Mesendoderm (in vitro differentiated cells): ENCODE data around the gene PCNX1.
A peak's percentile ranks its signal among the peaks of the same experiment; 100 is the strongest.

Experiments used
- DNase-seq: peaks from one replicate; pipeline ENCODE4 v3.0.0; 2013
- H2AK5ac ChIP-seq: 2 replicates; pipeline ENCODE4 v1.6.1; 2013; ENCODE audit warnings: low read length, inconsistent platforms
- H2BK120ac ChIP-seq: 2 replicates; pipeline ENCODE4 v1.6.1; 2013; ENCODE audit warnings: low read depth, mild to moderate bottlenecking, low read length, moderate library complexity, mixed read lengths
- H2BK15ac ChIP-seq: replicated peaks from 2 replicates; pipeline ENCODE4 v1.6.1; 2013; ENCODE audit warnings: low read depth, mild to moderate bottlenecking, moderate library complexity
- H2BK5ac ChIP-seq: 2 replicates; pipeline ENCODE4 v1.6.1; 2013; ENCODE audit warnings: low read length, inconsistent platforms
- H3K18ac ChIP-seq: 2 replicates; pipeline ENCODE4 v1.6.1; 2013; ENCODE audit warnings: mild to moderate bottlenecking, low read length, mixed read lengths
- H3K23ac ChIP-seq: one replicate; pipeline ENCODE4 v1.6.1; 2013; ENCODE audit warnings: low read length
- H3K27ac ChIP-seq: 2 replicates; pipeline ENCODE4 v1.5.1; 2013; ENCODE audit warnings: low read depth, mild to moderate bottlenecking, inconsistent platforms, low read length, moderate library complexity
- H3K27me3 ChIP-seq: 2 replicates; pipeline ENCODE4 v1.6.1; 2013; ENCODE audit warnings: low read length, control low read depth, mild to moderate bottlenecking, inconsistent platforms; ENCODE audit not compliant: insufficient read depth, poor library complexity
- H3K36me3 ChIP-seq: 2 replicates; pipeline ENCODE4 v1.6.1; 2013; ENCODE audit warnings: low read length, inconsistent platforms; ENCODE audit not compliant: control insufficient read depth, insufficient read depth
- H3K4ac ChIP-seq: one replicate; pipeline ENCODE4 v1.6.1; 2013; ENCODE audit warnings: low read depth, mild to moderate bottlenecking, low read length, moderate library complexity
- H3K4me1 ChIP-seq: 2 replicates; pipeline ENCODE4 v1.6.1; 2013; ENCODE audit warnings: low read depth, low read length, inconsistent platforms; ENCODE audit not compliant: control insufficient read depth
- H3K4me2 ChIP-seq: 2 replicates; pipeline ENCODE4 v1.6.1; 2013; ENCODE audit warnings: low read length
- H3K4me3 ChIP-seq: 2 replicates; pipeline ENCODE4 v1.5.1; 2013; ENCODE audit warnings: mild to moderate bottlenecking, low read length
- H3K56ac ChIP-seq: one replicate; pipeline ENCODE4 v1.6.1; 2013; ENCODE audit warnings: low read length
- H3K79me1 ChIP-seq: 2 replicates; pipeline ENCODE4 v1.6.1; 2013; ENCODE audit warnings: low read length, inconsistent platforms
- H3K79me2 ChIP-seq: 2 replicates; pipeline ENCODE4 v1.6.1; 2013; ENCODE audit warnings: mild to moderate bottlenecking, low read length; ENCODE audit not compliant: control insufficient read depth, insufficient read depth
- H3K9ac ChIP-seq: 2 replicates; pipeline ENCODE4 v1.6.1; 2013; ENCODE audit warnings: low read length, inconsistent platforms
- H4K5ac ChIP-seq: one replicate; pipeline ENCODE4 v1.6.1; 2013; ENCODE audit warnings: low read length
- H4K8ac ChIP-seq: one replicate; pipeline ENCODE4 v1.6.1; 2013; ENCODE audit warnings: low read depth, mild to moderate bottlenecking, control low read depth, low read length, moderate library complexity
- WGBS: extraction: QIAGEN DNeasy Blood & Tissue Kit; methylation state at CpG from one replicate; pipeline ENCODE4 v1.1.7; 2013; ENCODE audit warnings: low lambda C conversion rate, missing lambda C conversion rate; ENCODE audit not compliant: insufficient coverage; ENCODE audit errors: extremely low coverage; 5-methylcytosine and 5-hydroxymethylcytosine counted together

The PCNX1 gene

GRCh38 chr14:70920608-70921007, 13.3 kb downstream of the PCNX1 start:
- H3K4me2 ChIP-seq: no peak overlapping the region
- H3K79me1 ChIP-seq: peaks cover 9% of the 10 kb centered on the region
- no peaks in the 10 kb centered on the region for H3K27me3 ChIP-seq
- DNase-seq: no peak
- H3K56ac ChIP-seq: no peak overlapping the region
- H2BK15ac ChIP-seq: no peak overlapping the region
- H3K4me1 ChIP-seq: no peaks in the 10 kb centered on the region
- no peaks in the 10 kb centered on the region for H3K36me3 ChIP-seq
- H2AK5ac ChIP-seq: no peak overlapping the region
- no peak overlapping the region for H3K18ac ChIP-seq
- no peak overlapping the region for H2BK5ac ChIP-seq
- H3K4ac ChIP-seq: no peak overlapping the region
- no CpG with 5 or more reads among the region's 1 CpG for WGBS
- H3K4me3 ChIP-seq: no peak overlapping the region
- H3K79me2 ChIP-seq: peaks cover 45% of the 10 kb centered on the region
- no peak overlapping the region for H2BK120ac ChIP-seq
- H3K23ac ChIP-seq: no peak overlapping the region
- H3K27ac ChIP-seq: no peak overlapping the region
- no peak overlapping the region for H4K5ac ChIP-seq
- no peak overlapping the region for H3K9ac ChIP-seq
- no peak overlapping the region for H4K8ac ChIP-seq

- H3K36me3 ChIP-seq: no peaks in the 10 kb centered on the region
- no peak overlapping the region for H2BK15ac ChIP-seq
- peaks cover 2% of the 10 kb centered on the region for H3K4me1 ChIP-seq
- no peak overlapping the region for H2BK120ac ChIP-seq
- H3K79me1 ChIP-seq: peaks cover 17% of the 10 kb centered on the region
- WGBS: no CpG with 5 or more reads among the region's 1 CpG
- no peak overlapping the region for H4K8ac ChIP-seq
- H3K23ac ChIP-seq: no peak overlapping the region
- no peak overlapping the region for H3K18ac ChIP-seq
- no peak overlapping the region for H3K4me3 ChIP-seq
- H3K79me2 ChIP-seq: peaks cover 48% of the 10 kb centered on the region
- no peak for DNase-seq
- no peak overlapping the region for H4K5ac ChIP-seq
- H2AK5ac ChIP-seq: no peak overlapping the region
- no peak overlapping the region for H3K9ac ChIP-seq
- no peak overlapping the region for H3K4me2 ChIP-seq
- no peak overlapping the region for H3K56ac ChIP-seq
- H3K27me3 ChIP-seq: no peaks in the 10 kb centered on the region
- H3K27ac ChIP-seq: no peak overlapping the region
- H3K4ac ChIP-seq: no peak overlapping the region
- no peak overlapping the region for H2BK5ac ChIP-seq
Observed at GRCh38 chr14:70921669-70922068, 14.4 kb downstream of the PCNX1 start.

- Histone ChIP-seq H3K36me3 (no peaks in the 10 kb centered on the region), H3K18ac (no peak overlapping the region), H3K4ac (no peak overlapping the region), H2BK15ac (no peak overlapping the region), H3K23ac (no peak overlapping the region), H3K9ac (no peak overlapping the region), H3K56ac (no peak overlapping the region), H3K4me2 (no peak overlapping the region), H3K27ac (no peak overlapping the region), H3K4me1 (peaks cover 2% of the 10 kb centered on the region), H2BK5ac (no peak overlapping the region), H2BK120ac (no peak overlapping the region), H3K79me1 (peaks cover 13% of the 10 kb centered on the region), H3K27me3 (no peaks in the 10 kb centered on the region), H4K5ac (no peak overlapping the region), H3K79me2 (peaks cover 30% of the 10 kb centered on the region), H4K8ac (no peak overlapping the region), H2AK5ac (no peak overlapping the region), H3K4me3 (no peak overlapping the region)
- no peak for DNase-seq
- WGBS: no CpG with 5 or more reads among the region's 2 CpGs
Observed at GRCh38 chr14:70924521-70924920, 17.3 kb downstream of the PCNX1 start.

- H3K9ac ChIP-seq: no peak overlapping the region
- WGBS: no CpG with 5 or more reads among the region's 5 CpGs
- no peak overlapping the region for H3K18ac ChIP-seq
- peaks cover 2% of the 10 kb centered on the region for H3K4me1 ChIP-seq
- H3K79me2 ChIP-seq: peaks cover 28% of the 10 kb centered on the region
- no peak overlapping the region for H2BK15ac ChIP-seq
- no peak overlapping the region for H3K56ac ChIP-seq
- H3K27me3 ChIP-seq: no peaks in the 10 kb centered on the region
- no peak overlapping the region for H3K4me2 ChIP-seq
- H3K27ac ChIP-seq: no peak overlapping the region
- no peak overlapping the region for H2BK5ac ChIP-seq
- no peak overlapping the region for H3K4me3 ChIP-seq
- no peak overlapping the region for H2AK5ac ChIP-seq
- no peak overlapping the region for H4K8ac ChIP-seq
- H4K5ac ChIP-seq: no peak overlapping the region
- no peak overlapping the region for H3K4ac ChIP-seq
- peaks cover 21% of the 10 kb centered on the region for H3K79me1 ChIP-seq
- H3K23ac ChIP-seq: peak overlapping the region; percentile 37
- H3K36me3 ChIP-seq: no peaks in the 10 kb centered on the region
- H2BK120ac ChIP-seq: no peak overlapping the region
- no peak for DNase-seq
Observed at GRCh38 chr14:70926235-70926830, 19.1 kb downstream of the PCNX1 start.

GRCh38 chr14:70931008-70931407, 23.7 kb downstream of the PCNX1 start:
- no peak overlapping the region for H3K4ac ChIP-seq
- H3K27me3 ChIP-seq: no peaks in the 10 kb centered on the region
- no peak overlapping the region for H3K4me3 ChIP-seq
- no peak overlapping the region for H2BK5ac ChIP-seq
- no peak overlapping the region for H3K56ac ChIP-seq
- no peak overlapping the region for H4K5ac ChIP-seq
- H4K8ac ChIP-seq: no peak overlapping the region
- no peak for DNase-seq
- H2BK15ac ChIP-seq: no peak overlapping the region
- H3K9ac ChIP-seq: no peak overlapping the region
- H3K36me3 ChIP-seq: no peaks in the 10 kb centered on the region
- H3K23ac ChIP-seq: no peak overlapping the region
- no peak overlapping the region for H2BK120ac ChIP-seq
- no peak overlapping the region for H3K27ac ChIP-seq
- H3K79me1 ChIP-seq: peaks cover 19% of the 10 kb centered on the region
- H3K18ac ChIP-seq: no peak overlapping the region
- H3K79me2 ChIP-seq: peaks cover 27% of the 10 kb centered on the region
- peaks cover 2% of the 10 kb centered on the region for H3K4me1 ChIP-seq
- H2AK5ac ChIP-seq: no peak overlapping the region
- no peak overlapping the region for H3K4me2 ChIP-seq

- no peaks in the 10 kb centered on the region for H3K36me3 ChIP-seq
- WGBS: no CpG with 5 or more reads among the region's 5 CpGs
Observed at GRCh38 chr14:70934084-70934483, 26.8 kb downstream of the PCNX1 start.

More at GRCh38 chr14:70934084-70934483, 26.8 kb downstream of the PCNX1 start:
- no peak overlapping the region for H3K27ac ChIP-seq
- H2BK120ac ChIP-seq: no peak overlapping the region
- no peak overlapping the region for H3K23ac ChIP-seq
- no peaks in the 10 kb centered on the region for H3K27me3 ChIP-seq
- no peak overlapping the region for H3K4me2 ChIP-seq
- no peak overlapping the region for H3K18ac ChIP-seq
- no peak overlapping the region for H2AK5ac ChIP-seq
- peaks cover 10% of the 10 kb centered on the region for H3K79me1 ChIP-seq
- H4K8ac ChIP-seq: no peak overlapping the region
- H3K4me3 ChIP-seq: no peak overlapping the region
- DNase-seq: no peak
- no peak overlapping the region for H3K4ac ChIP-seq
- H2BK5ac ChIP-seq: no peak overlapping the region
- H2BK15ac ChIP-seq: no peak overlapping the region
- no peak overlapping the region for H4K5ac ChIP-seq
- H3K79me2 ChIP-seq: peaks cover 19% of the 10 kb centered on the region
- no peak overlapping the region for H3K56ac ChIP-seq
- no peaks in the 10 kb centered on the region for H3K4me1 ChIP-seq
- no peak overlapping the region for H3K9ac ChIP-seq
